Measurements from ENCODE around the gene TCTN1. TPM values are rescaled to one million over a fixed set of nuclear protein-coding genes. Genes with fewer than 3 reads are reported as not detected.

The TCTN1 gene
- total RNA-seq, 4 donors from 2014 or later: 45.0 to 71.2 (median 64.5) TPM

- H3K36me3 ChIP-seq: peaks cover 0 to 22% (median 0%) of the 10 kb centered on the region in 3 donors
- no peaks in the 10 kb centered on the region for H3K27me3 ChIP-seq
- peak overlapping the region in 3 of 4 donors; percentile 1 to 78 (median 16) for H3K27ac ChIP-seq
- no peak for DNase-seq (ENCODE audit: low spot score in 2 of 2)
- WGBS, 2 donors: 59 to 62% methylated on average over 7 of the region's 7 CpGs
- no peaks in the 10 kb centered on the region for H3K9me3 ChIP-seq
- no peak overlapping the region for H3K4me3 ChIP-seq
- TF ChIP-seq EP300 (IDR thresholded peaks at IDR 0.05) (peak in 1 of 2 donors; percentile 21), POLR2A (IDR thresholded peaks at IDR 0.05) (no peak)
- TF ChIP-seq, protein P1, sequence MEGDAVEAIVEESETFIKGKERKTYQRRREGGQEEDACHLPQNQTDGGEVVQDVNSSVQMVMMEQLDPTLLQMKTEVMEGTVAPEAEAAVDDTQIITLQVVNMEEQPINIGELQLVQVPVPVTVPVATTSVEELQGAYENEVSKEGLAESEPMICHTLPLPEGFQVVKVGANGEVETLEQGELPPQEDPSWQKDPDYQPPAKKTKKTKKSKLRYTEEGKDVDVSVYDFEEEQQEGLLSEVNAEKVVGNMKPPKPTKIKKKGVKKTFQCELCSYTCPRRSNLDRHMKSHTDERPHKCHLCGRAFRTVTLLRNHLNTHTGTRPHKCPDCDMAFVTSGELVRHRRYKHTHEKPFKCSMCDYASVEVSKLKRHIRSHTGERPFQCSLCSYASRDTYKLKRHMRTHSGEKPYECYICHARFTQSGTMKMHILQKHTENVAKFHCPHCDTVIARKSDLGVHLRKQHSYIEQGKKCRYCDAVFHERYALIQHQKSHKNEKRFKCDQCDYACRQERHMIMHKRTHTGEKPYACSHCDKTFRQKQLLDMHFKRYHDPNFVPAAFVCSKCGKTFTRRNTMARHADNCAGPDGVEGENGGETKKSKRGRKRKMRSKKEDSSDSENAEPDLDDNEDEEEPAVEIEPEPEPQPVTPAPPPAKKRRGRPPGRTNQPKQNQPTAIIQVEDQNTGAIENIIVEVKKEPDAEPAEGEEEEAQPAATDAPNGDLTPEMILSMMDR (IDR thresholded peaks at IDR 0.05): no peak
- peaks cover 0 to 39% (median 22%) of the 10 kb centered on the region in 4 donors for H3K4me1 ChIP-seq
Measured at GRCh38 chr12:110639336-110640141, 25.6 kb downstream of the TCTN1 start.

DNA sequence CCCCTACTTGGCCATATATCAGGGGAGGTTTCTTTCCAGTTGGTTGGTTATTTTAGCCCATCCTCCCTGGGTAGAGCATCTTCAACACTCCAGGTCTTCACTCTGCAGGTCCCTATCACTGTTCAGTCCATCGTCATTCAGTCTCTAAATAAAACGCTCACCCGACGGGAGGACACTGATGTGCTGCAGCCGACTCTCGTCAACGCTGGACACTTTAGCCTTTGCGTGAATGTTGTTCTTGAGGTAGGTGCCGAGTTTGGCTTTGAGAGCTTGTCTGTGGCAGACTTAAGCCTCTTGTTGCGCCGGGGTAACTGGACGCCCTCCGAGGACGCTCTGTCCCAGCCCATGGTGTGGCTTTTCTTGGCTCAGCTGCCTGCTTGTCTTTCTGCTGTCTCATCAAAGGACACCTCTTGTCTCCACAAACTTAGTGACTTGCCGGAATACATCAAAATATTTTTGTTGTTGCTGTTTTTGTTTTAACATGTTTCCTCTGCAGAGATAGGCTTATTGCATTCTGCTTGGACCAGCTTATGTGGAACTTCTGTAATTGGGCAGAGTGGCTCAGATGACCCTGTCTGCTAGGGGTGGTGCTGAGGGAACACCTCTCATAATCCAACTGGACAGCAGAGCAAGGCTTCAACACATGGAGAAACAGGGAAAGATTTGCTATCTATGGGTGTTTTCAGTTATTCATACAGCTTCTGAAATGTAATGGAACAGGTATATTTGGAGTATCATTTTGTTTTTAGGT lies 26.5 kb downstream of the TCTN1 start:
- Histone ChIP-seq H3K27me3 (no peaks in the 10 kb centered on the region), H3K9me3 (no peaks in the 10 kb centered on the region), H3K36me3 (peaks cover 0 to 23% (median 0%) of the 10 kb centered on the region in 3 donors), H3K27ac (peak overlapping the region in 3 of 4 donors; percentile 1 to 78 (median 34)), H3K4me3 (no peak overlapping the region), H3K4me1 (peaks cover 0 to 39% (median 22%) of the 10 kb centered on the region in 4 donors)
- no peak for DNase-seq (ENCODE audit: low spot score in 2 of 2)
- no peak for TF ChIP-seq EP300 (IDR thresholded peaks at IDR 0.05)
- TF ChIP-seq, protein P1 (IDR thresholded peaks at IDR 0.05): no peak
- TF ChIP-seq POLR2A (IDR thresholded peaks at IDR 0.05): no peak
- 84 to 90% methylated on average over 15 of the region's 15 CpGs for WGBS, 2 donors

DNA sequence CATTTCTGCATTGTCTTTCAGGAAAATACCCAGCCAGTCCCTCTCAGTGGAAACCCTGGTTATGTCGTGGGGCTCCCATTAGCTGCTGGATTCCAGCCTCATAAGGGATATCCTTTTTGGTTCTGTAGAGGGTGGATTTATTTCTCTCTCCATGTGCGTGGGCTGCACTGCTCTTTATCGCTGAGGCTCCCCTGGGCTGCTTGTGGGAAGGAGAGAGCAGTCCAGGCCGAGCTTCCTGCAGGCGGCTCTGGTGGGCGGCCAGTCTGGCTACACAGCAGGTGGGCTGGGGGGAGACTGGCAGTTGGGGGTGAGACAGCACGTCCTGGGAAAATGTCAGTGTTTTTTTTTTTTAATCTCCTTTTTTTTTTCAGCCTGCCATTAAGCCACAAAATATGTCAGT lies 27.6 kb downstream of the TCTN1 start:
- H3K4me3 ChIP-seq: no peak overlapping the region
- no peaks in the 10 kb centered on the region for H3K9me3 ChIP-seq
- DNase-seq (ENCODE audit: low spot score in 2 of 2): no peak
- 28 to 39% methylated on average over 7 of the region's 7 CpGs for WGBS, 2 donors
- peaks cover 0 to 23% (median 0%) of the 10 kb centered on the region in 3 donors for H3K36me3 ChIP-seq
- TF ChIP-seq EP300 (IDR thresholded peaks at IDR 0.05) (no peak), POLR2A (IDR thresholded peaks at IDR 0.05) (no peak)
- TF ChIP-seq, protein P1 (IDR thresholded peaks at IDR 0.05): no peak
- peaks cover 0 to 39% (median 22%) of the 10 kb centered on the region in 4 donors for H3K4me1 ChIP-seq
- peak overlapping the region in 3 of 4 donors; percentile 1 to 78 (median 34) for H3K27ac ChIP-seq
- no peaks in the 10 kb centered on the region for H3K27me3 ChIP-seq

- 57 to 69% methylated on average over 7 of the region's 7 CpGs for WGBS, 2 donors
- no peak overlapping the region for H3K4me3 ChIP-seq
- H3K36me3 ChIP-seq: peaks cover 0 to 70% (median 7%) of the 10 kb centered on the region in 3 donors
- no peaks in the 10 kb centered on the region for H3K9me3 ChIP-seq
- peak overlapping the region in 1 of 4 donors; percentile 34 for H3K27ac ChIP-seq
- no peak for DNase-seq (ENCODE audit: low spot score in 2 of 2)
- no peaks in the 10 kb centered on the region for H3K27me3 ChIP-seq
- TF ChIP-seq EP300 (IDR thresholded peaks at IDR 0.05) (no peak), POLR2A (IDR thresholded peaks at IDR 0.05) (no peak)
- TF ChIP-seq, protein P1 (IDR thresholded peaks at IDR 0.05): no peak
- H3K4me1 ChIP-seq: no peaks in the 10 kb centered on the region
Measured at GRCh38 chr12:110647631-110648040, 33.7 kb downstream of the TCTN1 start.

Data from tibial nerve (tissue), 4 donors.